ENCODE measurements around the gene SEZ6L2.
"Not testable (repeated sequence)": the region's sequence is repeated elsewhere in the genome, so short reads cannot be mapped to it uniquely, and the experiment has no call there.

SEZ6L2 gene

DNA sequence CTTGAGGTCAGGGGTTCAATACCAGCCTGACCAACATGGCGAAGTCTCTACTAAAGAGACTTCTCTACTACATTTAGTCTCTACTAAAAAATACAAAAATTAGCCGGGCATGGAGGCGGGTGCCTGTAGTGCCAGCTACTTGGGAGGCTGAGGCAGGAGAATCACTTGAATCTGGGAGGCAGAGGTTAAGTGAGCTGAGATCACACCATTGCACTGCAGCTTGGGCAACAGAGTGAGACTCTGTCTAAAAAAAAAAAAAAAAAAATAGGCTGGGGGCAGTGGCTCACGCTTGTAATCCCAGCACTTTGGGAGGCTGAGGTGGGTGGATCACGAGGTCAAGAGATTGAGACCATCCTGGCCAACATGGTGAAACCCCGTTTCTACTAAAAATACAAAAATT lies 10.5 kb upstream of the SEZ6L2 start:
- not testable (repeated sequence) for DNase-seq

DNA sequence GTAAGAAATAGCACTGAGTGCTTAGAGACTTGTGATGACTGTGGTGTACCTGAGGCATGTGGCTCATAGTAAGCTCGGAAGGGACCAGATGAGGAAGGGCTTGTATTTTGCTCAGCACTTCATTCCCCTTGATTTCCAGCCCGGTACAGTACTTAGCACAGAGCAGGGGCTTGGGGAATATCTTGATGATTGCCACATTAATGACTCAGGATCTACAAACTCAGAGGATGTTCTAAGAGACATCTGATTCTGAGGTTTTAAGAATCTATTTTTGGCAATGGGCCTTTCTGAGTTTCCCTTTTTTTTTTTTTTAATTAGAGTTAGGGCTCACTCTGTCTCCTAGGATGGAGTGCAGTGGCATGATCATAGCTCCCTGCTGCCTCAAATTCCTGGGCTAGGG lies 10.0 kb upstream of the SEZ6L2 start:
- DNase-seq, result no peak

GRCh38 chr16:29908719-29909220 lies 9.4 kb upstream of the SEZ6L2 start:
- DNase-seq, result no peak

DNA sequence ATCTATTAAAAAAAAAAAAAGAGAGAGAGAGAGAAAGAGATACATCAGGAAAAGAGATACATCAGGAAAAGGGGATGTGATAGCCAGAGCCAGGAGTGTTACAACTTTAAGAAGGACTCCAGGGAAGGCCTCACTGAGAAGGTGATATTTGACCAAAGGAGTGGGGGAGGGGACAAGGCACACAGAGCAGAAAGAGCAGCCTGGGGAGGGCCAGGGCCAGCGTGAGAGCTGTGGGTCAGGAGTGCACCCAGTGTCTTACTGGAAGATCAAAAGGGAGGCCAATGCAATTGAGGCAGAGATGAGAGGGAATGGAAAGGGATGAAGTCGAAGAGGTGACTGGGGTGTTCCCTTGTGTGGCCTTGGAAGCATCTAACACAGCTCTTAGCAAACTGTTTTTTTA lies 8.6 kb upstream of the SEZ6L2 start:
- no peak for DNase-seq

GRCh38 chr16:29906520-29907244 lies 7.3 kb upstream of the SEZ6L2 start:
- DNase-seq, result no peak

DNA sequence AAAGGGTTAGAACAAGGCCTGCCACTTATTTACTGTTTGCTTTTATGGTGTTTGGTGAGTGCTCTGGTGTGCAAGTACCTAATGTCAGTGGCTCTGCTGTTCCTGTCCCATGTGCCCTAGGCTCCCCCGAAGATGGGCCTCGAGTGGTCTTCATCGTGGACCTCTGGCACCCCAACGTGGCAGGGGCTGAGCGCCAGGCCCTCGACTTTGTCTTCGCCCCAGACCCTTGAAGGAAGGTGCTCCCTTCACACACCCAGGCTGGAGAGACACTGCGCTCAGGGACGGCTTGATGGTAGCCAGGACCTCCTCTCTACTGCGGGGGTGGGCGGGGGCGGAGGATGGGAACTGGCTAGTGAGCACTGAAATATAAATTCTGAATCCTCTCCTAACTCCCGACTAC lies 6.3 kb upstream of the SEZ6L2 start:
- DNase-seq, result no peak

GRCh38 chr16:29904947-29905346 lies 5.6 kb upstream of the SEZ6L2 start:
- no peak for DNase-seq

DNA sequence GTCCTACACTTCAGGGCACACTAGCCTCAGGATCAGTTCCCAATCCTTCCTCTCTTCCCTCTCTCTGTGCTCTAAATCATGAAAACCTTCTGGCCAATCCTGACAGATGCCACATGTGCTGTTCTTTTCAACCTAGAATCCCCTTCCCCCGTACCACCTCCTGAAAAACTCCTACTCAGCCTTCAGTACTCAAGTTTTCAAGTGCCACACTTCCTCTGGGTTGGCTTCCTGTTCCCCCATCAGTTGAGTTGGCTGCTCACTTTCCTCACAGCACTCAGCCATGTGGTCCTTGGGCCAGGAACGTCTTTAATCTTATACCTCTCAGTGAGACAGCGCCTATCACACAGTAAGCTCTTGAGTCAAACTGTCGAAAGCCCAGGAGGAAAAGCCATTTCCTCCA lies 4.2 kb upstream of the SEZ6L2 start:
- DNase-seq, result no peak

DNA sequence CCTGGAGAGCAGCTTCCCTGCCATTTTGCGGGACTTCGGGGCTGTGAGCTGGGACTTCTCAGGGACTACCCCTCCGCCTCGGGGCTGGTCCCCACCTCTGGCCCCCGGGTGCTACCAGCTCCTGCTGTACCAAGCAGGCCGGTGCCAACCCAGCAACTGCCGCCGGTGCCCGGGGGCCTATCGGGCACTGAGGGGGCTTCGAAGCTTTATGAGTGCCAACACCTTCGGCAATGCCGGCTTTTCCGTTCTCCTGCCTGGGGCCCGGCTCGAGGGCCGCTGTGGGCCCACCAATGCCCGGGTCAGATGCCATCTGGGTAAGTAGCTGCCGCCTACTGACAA lies 2.2 kb upstream of the SEZ6L2 start:
- no peak for DNase-seq

- DNase-seq, result no peak
Observed at GRCh38 chr16:29900888-29901606, 1.7 kb upstream of the SEZ6L2 start.

DNA sequence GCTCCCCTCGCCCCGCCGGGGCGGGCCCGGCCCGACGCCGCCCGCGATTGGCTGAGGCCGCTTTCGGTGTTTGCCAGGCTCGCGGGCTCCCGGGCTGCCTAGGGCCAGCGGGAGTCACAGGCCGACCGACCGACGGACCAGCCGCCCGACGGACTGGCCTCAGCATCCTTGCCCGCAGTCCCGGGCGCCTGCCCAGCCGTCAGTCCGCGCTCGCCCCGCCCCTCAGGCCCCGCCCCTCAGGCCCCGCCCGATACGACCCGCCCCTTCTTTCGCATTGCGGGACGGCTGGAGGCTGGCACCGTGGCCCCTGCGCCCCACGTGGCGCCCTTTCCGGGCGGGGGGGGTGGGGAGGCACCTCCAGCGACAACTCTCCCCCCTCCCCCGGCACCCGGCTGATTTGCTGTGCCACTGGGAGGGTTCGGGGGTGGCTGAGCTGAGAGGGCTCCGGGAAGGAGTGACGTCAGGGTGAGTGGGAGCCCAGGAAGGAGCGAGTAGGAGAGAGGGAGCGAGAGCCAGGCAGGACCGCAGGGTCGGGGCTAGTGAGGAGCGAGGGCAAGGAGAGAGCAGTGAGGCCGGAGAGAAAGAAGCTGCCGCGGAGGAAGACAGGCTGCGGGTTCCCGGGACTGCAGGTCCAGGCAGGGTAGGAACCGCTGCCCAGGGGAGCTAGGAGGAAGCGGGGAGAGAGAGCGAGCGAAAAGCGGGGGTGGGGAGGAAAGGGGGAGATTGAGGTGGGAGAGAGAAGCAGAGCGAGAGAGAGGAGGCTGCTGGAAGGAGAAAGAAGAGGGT lies 945 bp upstream of the SEZ6L2 start, which contains the start of gene ASPHD1:
Gene ASPHD1, plus strand, starts transcription at position 387 of the 786 bp plus-strand sequence. CDS start 484 bp downstream, outside the sequence.
- DNase-seq, result peak; percentile 54

GRCh38 chr16:29898804-29899515 lies 390 bp downstream of the SEZ6L2 start:
- no peak for DNase-seq

- no peak for DNase-seq
Observed at GRCh38 chr16:29898135-29898803, 1.1 kb downstream of the SEZ6L2 start.

DNA sequence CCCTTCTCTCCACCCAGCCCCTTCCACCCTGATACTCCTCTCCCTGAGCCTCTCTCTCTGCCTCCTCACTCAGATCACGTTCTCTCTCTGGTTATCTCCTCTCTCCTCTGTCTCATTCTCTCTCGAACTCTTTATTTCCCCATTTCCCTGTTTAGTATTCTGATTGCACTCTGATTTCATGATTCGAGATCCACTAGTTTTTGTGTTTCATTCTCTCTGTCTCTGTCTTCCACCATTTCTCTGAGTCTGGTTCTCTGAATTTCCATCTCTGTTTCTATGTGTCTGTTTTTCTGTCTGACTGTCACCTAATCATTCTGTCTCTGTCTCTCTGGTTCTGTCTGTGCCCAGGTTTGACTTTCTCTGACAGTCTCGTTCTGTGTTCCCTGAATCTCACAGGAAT lies 2.0 kb downstream of the SEZ6L2 start:
- DNase-seq, result no peak

DNA sequence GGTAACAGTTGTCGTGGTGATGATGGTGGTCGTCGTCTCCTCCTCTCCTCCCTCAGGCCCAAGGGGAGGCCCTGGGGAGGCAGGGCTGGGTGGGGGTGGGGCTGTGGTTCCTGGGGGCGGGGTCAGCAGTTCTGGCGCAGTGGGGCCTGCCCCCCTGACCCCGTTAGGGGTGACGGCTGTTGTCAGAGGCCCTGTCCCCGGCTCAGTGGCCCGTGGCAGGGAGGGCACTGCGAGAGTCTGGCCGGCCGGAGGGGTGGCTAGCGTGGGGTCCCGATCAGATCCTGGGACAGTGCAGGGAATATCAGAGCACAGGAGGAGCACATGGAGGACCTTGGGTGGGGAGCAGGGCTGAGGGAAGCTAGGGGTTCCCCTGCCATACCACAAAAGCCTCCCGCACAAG lies 2.5 kb downstream of the SEZ6L2 start:
- DNase-seq, result no peak

DNA sequence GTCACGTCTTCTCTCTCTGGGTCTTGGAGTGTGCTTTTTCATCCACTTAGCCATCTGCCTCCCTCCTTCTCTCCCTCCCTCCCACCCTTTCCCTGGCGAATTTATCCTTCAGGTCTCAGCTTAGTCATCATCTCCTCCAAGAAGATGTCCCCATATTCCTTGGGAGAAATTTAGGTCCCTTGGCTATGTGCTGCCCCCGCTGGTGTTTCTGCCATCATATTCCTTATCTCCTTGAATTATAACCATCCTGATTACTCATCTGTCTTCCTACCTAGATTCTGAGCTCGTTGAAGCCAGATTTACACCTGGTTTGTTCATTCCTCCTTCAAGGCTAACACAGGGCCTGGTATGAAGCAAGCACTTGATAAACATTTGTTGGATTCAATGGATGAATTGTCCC lies 5.0 kb downstream of the SEZ6L2 start:
- no peak for DNase-seq

GRCh38 chr16:29893553-29893952 lies 5.8 kb downstream of the SEZ6L2 start:
- no peak for DNase-seq

GRCh38 chr16:29892458-29892813 lies 6.9 kb downstream of the SEZ6L2 start:
- DNase-seq, result no peak

DNA sequence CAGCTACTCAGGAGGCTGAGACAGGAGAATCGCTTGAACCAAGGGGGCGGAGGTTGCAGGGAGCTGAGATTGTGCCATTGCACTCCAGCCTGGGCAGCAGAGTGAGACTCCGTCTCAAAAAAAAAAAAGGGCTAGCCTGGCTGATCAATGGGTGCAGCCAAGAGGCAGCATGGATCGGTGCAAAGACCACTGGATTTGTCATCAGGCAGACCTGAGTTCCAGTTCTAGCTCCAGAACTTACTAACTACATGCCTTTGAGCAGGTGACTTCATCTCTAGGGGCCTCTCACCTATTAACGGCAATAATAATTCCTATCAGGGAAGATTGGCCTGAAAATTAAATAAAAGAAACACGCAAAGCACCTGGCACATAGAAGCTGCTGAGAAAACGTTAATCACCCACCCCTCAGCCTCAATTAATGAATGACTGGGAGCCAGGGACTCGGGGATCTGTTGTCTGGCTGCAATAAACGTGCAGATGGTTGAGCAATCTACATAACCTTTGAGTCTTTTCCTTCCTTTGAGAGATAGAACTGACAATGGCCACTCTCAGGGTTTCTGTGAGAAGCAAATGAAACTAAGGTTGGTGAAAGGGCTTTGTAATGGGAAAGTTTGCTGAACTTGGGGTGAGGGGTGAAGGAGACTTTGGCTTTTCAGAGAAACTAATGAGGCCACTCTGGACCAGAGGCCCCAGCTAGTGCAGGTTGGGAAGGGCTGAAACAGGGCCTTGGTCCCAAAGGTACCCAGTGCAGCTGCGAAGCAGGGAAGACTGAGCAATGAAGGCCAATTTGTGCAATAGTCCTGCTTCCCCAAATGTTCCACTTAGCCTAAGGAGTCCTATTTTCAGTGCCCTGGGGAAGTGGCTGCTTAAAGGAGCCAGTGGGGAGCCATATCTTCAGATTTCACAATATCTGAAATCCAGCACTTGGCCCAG lies 7.6 kb downstream of the SEZ6L2 start:
- no peak for DNase-seq

- DNase-seq, result not testable (repeated sequence)
Observed at GRCh38 chr16:29889372-29889771, 10.0 kb downstream of the SEZ6L2 start.

- no peak for DNase-seq
Observed at GRCh38 chr16:29883987-29884386, 15.4 kb downstream of the SEZ6L2 start.
